Upper lobe of left lung (tissue), 6 donors: ENCODE data around the gene CROCC. TPM values are rescaled to one million over a fixed set of nuclear protein-coding genes. Genes with fewer than 3 reads are reported as not detected.

Experiments
- ATAC-seq, 2 donors: fragments of 200-7000 bp; cut with Tn5 transposase; one replicate each; pipeline ENCODE4 v1.9.1; 2022; ENCODE audit warnings: mild to moderate bottlenecking in 2 of 2, moderate library complexity in 2 of 2; ENCODE audit not compliant: low FRiP score in 2 of 2
- DNase-seq, 2 donors: peaks; one replicate each; pipeline ENCODE4 v3.0.0-alpha.2; 2019 to 2020
- H3K27ac ChIP-seq, 4 donors: fragments of 200-600 bp; sonication (generic); one replicate each; pipeline ENCODE4 v1.5.1; 2016 to 2019
- H3K27me3 ChIP-seq, 4 donors: fragments of 200-600 bp; sonication (generic); one replicate each; pipeline ENCODE4 v1.5.1; 2017 to 2019
- H3K36me3 ChIP-seq, 4 donors: fragments of 200-600 bp; sonication (generic); one replicate each; pipeline ENCODE4 v1.5.1; 2016 to 2019
- H3K4me1 ChIP-seq, 4 donors: fragments of 200-600 bp; sonication (generic); one replicate each; pipeline ENCODE4 v1.5.1; 2018 to 2019
- H3K4me3 ChIP-seq, 4 donors: fragments of 200-600 bp; sonication (generic); one replicate each; pipeline ENCODE4 v1.5.1; 2017 to 2019; ENCODE audit warnings: mild to moderate bottlenecking in 2 of 4, moderate library complexity in 1 of 4
- H3K9me3 ChIP-seq, 4 donors: fragments of 200-600 bp; sonication (generic); one replicate each; pipeline ENCODE4 v1.5.1; 2018 to 2019
- CTCF ChIP-seq, 6 experiments: fragments of 450-650 bp in 4 of 6; fragments of 200-600 bp in 2 of 6; sonication (generic) in 2 of 6; IDR thresholded peaks; one replicate each; pipeline ENCODE4 v1.5.1; 2016 to 2019; ENCODE audit warnings: antibody characterized with exemption in 6 of 6
- EP300 ChIP-seq, 4 donors: sonication (generic); formaldehyde crosslinking; IDR thresholded peaks; one replicate each; pipeline ENCODE4 v1.5.1; 2017; ENCODE audit warnings: antibody characterized with exemption in 4 of 4, control low read depth in 2 of 4
- POLR2A ChIP-seq, 4 donors: fragments of 450-650 bp; IDR thresholded peaks; one replicate each; pipeline ENCODE4 v1.5.1; 2016 to 2017; ENCODE audit warnings: antibody characterized with exemption in 4 of 4, mild to moderate bottlenecking in 2 of 4
- POLR2AphosphoS5 ChIP-seq, 2 donors: sonication (generic); formaldehyde crosslinking; IDR thresholded peaks; one replicate each; pipeline ENCODE4 v1.5.1; 2017; ENCODE audit warnings: antibody characterized with exemption in 2 of 2
- WGBS, 2 donors: methylation state at CpG; one replicate each; pipeline ENCODE4 v1.1.5; 2017 to 2018; 5-methylcytosine and 5-hydroxymethylcytosine counted together
- total RNA-seq, 6 donors: library from RNA; depleted of rRNA in 4 of 6; stranded (reverse); fragments of >200 nt in 4 of 6; gene quantifications; one replicate each; pipeline versions ENCODE4 v1.1.0 to v1.2.1, GENCODE V29; 2016 to 2021
- donor health status: DM: no; HTN: no; CAD: no; lungs with moderate emphysema.
- donor health status: DM: no; HTN: yes; CAD: no; lungs with severe emphysema.

CROCC gene
- total RNA-seq, 6 donors from 2014 or later: 21.0 to 184 (median 48.9) TPM

GRCh38 chr1:16983649-16984048 is 61.9 kb downstream of the CROCC start:
- Histone ChIP-seq H3K4me1 (peaks cover 14 to 24% (median 15%) of the 10 kb centered on the region in 4 donors), H3K36me3 (peaks cover 0 to 32% (median 28%) of the 10 kb centered on the region in 4 donors), H3K27me3 (peaks cover 0 to 14% (median 5%) of the 10 kb centered on the region in 4 donors), H3K27ac (no peak overlapping the region), H3K9me3 (no peaks in the 10 kb centered on the region), H3K4me3 (no peak overlapping the region)
- WGBS, 2 donors: 93 to 95% methylated on average over 3 to 4 of the region's 4 CpGs
- DNase-seq (no peak), ATAC-seq (no peak)
- TF ChIP-seq EP300 (IDR thresholded peaks at IDR 0.05): no peak
- no peak for TF ChIP-seq CTCF (IDR thresholded peaks at IDR 0.05)
- no peak for TF ChIP-seq POLR2A (IDR thresholded peaks at IDR 0.05)

GRCh38 chr1:16984717-16985116 is 63.0 kb downstream of the CROCC start:
- TF ChIP-seq EP300 (IDR thresholded peaks at IDR 0.05) (no peak), POLR2AphosphoS5 (IDR thresholded peaks at IDR 0.05) (peak in 1 of 2 donors; percentile 70), POLR2A (IDR thresholded peaks at IDR 0.05) (no peak), CTCF (IDR thresholded peaks at IDR 0.05) (no peak)
- Histone ChIP-seq H3K4me3 (no peak overlapping the region), H3K27me3 (peaks cover 0 to 14% (median 4%) of the 10 kb centered on the region in 4 donors), H3K4me1 (peaks cover 8 to 21% (median 11%) of the 10 kb centered on the region in 4 donors), H3K27ac (peak overlapping the region in 3 of 4 donors; percentile 40 to 59 (median 48)), H3K36me3 (peaks cover 0 to 43% (median 36%) of the 10 kb centered on the region in 4 donors), H3K9me3 (no peaks in the 10 kb centered on the region)
- peak in 1 of 2 donors; percentile 84 for ATAC-seq
- DNase-seq: peak in 1 of 2 donors; percentile 31
- 7 to 48% methylated on average over 3 to 7 of the region's 7 CpGs for WGBS, 2 donors

- Histone ChIP-seq H3K27me3 (peaks cover 0 to under 1% (median 0%) of the 10 kb centered on the region in 4 donors), H3K27ac (no peak overlapping the region), H3K4me1 (peaks cover 0 to 8% (median 4%) of the 10 kb centered on the region in 4 donors), H3K4me3 (no peak overlapping the region), H3K9me3 (no peaks in the 10 kb centered on the region), H3K36me3 (peaks cover 0 to 56% (median 43%) of the 10 kb centered on the region in 4 donors)
- WGBS, 2 donors: 83 to 97% methylated on average over 6 of the region's 19 CpGs
- TF ChIP-seq POLR2A (IDR thresholded peaks at IDR 0.05): no peak
- TF ChIP-seq POLR2AphosphoS5 (IDR thresholded peaks at IDR 0.05): no peak
- no peak for TF ChIP-seq CTCF (IDR thresholded peaks at IDR 0.05)
- no peak for TF ChIP-seq EP300 (IDR thresholded peaks at IDR 0.05)
- no peak for ATAC-seq
- DNase-seq: no peak
Observed at GRCh38 chr1:16986113-16986512, 64.4 kb downstream of the CROCC start.

GRCh38 chr1:16986560-16986959 is 64.8 kb downstream of the CROCC start:
- no peaks in the 10 kb centered on the region for H3K9me3 ChIP-seq
- H3K4me3 ChIP-seq: no peak overlapping the region
- ATAC-seq: no peak
- no peak overlapping the region for H3K27ac ChIP-seq
- no peaks in the 10 kb centered on the region for H3K27me3 ChIP-seq
- no peak for DNase-seq
- TF ChIP-seq POLR2AphosphoS5 (IDR thresholded peaks at IDR 0.05) (no peak), CTCF (IDR thresholded peaks at IDR 0.05) (no peak)
- WGBS, 2 donors: 88 to 92% methylated on average over 4 to 11 of the region's 23 CpGs
- peaks cover 0 to 8% (median 4%) of the 10 kb centered on the region in 4 donors for H3K4me1 ChIP-seq
- H3K36me3 ChIP-seq: peaks cover 0 to 60% (median 45%) of the 10 kb centered on the region in 4 donors

GRCh38 chr1:16986962-16987361 is 65.2 kb downstream of the CROCC start:
- 79 to 98% methylated on average over 5 of the region's 16 CpGs for WGBS, 2 donors
- no peak overlapping the region for H3K27ac ChIP-seq
- no peak for TF ChIP-seq CTCF (IDR thresholded peaks at IDR 0.05)
- no peak for TF ChIP-seq POLR2A (IDR thresholded peaks at IDR 0.05)
- no peak for TF ChIP-seq EP300 (IDR thresholded peaks at IDR 0.05)
- TF ChIP-seq POLR2AphosphoS5 (IDR thresholded peaks at IDR 0.05): no peak
- no peaks in the 10 kb centered on the region for H3K27me3 ChIP-seq
- DNase-seq (no peak), ATAC-seq (no peak)
- no peak overlapping the region for H3K4me3 ChIP-seq
- no peaks in the 10 kb centered on the region for H3K9me3 ChIP-seq
- peaks cover 0 to 64% (median 49%) of the 10 kb centered on the region in 4 donors for H3K36me3 ChIP-seq
- peaks cover 0 to 8% (median 4%) of the 10 kb centered on the region in 4 donors for H3K4me1 ChIP-seq
